GM18870 (cell line): ENCODE results near the gene LGALS3BP.

Experiments
- ATAC-seq: cut with Tn5 transposase; IDR thresholded peaks from one replicate; pipeline ENCODE4 v1.9.1; 2021; ENCODE audit warnings: moderate library complexity; ENCODE audit not compliant: unreplicated experiment

The LGALS3BP gene

DNA sequence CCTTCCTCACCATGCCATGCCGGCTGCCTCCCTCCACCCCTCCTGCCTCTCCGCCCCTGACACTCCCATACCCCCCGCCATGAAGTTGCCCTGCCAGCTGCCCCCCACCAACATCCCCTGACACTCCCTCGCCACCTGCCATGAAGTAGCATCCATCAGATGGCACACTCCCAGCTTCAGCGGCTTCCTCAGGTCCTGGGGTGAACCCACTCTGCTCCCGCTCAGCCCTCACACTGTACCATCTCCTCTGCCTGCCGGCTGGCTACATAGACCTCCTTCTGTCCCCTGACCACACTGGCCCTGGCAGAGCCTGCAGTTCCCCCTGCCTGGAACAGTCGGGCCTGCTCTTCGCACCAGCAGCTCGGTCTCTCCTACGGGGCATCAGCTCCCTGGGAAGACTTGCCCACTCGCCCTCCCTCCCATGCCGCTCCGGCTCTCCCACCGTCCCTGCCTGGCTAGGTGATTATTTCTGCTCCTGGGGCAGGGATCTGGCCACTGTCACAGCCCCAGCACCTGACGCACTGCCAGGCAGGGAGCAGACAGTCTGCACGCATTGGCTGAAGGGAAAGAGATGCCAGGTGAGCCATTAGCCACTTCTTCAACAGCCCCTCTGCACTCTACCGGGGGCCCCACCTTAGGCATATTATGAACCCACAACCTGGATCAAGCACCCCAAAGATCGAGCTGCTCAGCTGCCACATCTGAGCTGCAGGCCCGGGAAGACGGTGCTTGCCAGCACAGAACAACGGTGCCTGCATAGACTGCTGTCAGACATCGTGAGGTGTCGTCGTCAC is 20.9 kb upstream of the LGALS3BP start:
- ATAC-seq = no peak

- ATAC-seq = no peak
These were observed 20.2 kb upstream of the LGALS3BP start for GRCh38 chr17:78999947-79000395.

GRCh38 chr17:78999056-78999768 is 19.5 kb upstream of the LGALS3BP start:
- no peak for ATAC-seq

GRCh38 chr17:78998311-78999055 is 18.8 kb upstream of the LGALS3BP start:
- no peak for ATAC-seq

DNA sequence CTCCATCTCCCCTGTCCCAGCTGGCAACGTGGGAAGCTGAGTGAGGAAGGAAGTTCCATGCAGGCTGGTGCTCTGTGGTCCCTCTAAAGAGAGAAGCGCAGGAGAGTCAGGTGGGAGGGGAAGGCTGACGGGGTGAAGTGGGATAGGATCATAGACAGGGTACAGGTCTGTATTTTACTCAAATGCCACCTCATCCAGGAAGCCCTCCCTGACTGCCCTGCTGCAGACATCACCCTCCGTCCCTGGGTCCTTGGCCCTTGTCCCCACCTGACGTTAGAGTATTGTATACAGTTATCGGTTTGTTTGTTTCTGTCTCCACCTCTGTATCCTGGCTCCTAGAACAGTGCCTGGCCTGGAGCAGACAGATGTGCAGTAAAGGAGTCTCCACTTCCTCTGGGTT is 18.2 kb upstream of the LGALS3BP start:
- ATAC-seq = no peak

- ATAC-seq = no peak
These were observed 17.6 kb upstream of the LGALS3BP start for GRCh38 chr17:78997231-78997741.

DNA sequence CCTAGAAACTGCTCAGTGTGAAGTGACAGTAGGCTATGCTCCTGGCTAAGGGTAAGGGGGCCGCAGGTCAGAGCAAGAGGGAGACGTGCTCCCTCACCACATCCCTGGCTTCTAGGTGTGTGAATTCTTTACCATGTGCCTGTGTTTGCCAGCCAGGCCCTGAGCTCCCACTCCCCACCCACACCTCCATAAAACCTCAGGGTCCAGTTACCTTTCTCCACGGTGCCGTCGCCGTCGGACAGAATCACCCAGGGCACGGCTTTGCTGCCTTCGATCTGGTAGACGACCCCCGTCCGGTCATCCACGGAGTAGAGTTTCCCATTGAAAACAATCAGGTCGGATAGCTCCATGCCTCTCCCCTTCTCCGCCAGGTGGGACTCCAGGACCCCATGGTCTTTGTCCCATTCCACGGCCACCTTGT is 17.1 kb upstream of the LGALS3BP start:
- no peak for ATAC-seq

- no peak for ATAC-seq
These were observed 16.2 kb upstream of the LGALS3BP start for GRCh38 chr17:78995761-78996451.

DNA sequence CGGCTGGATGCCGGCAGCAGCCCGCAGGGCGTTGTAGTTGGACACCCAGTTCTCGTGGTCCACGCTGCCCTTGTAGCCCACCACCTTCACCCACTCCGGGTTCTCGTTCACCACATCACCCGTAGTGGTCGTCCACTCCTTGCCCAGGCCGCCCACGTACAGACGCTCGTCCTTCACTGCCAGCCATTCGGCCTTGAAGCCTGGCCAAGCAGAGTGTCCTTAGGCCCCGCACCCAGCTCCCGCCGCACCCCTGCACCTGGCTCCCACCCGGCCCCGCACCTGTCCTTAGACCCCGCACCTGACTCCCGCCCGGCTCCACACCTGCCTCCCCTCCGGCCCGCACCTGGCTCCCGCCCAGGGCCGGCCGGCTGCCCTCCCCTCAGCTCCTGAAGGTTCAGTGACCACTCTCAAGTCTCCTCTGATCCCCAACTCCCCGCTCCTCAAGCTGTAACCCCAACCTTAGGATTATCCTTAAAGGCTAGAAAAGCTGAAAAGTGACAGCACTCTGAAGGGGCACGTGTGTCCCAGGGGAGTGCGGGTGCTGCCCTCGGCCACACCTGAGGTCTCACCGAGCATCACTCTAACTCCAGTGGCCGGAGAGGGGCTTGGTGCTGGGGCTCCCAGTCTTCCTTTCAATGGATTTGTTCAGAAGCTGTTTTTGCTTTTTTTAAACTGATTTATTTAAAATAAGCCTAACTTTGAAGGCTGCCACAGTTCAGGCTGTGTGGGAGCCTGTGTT is 15.5 kb upstream of the LGALS3BP start:
- ATAC-seq = no peak

- ATAC-seq = no peak
These were observed 14.4 kb upstream of the LGALS3BP start for GRCh38 chr17:78993981-78994671.

GRCh38 chr17:78993241-78993956 is 13.7 kb upstream of the LGALS3BP start:
- no peak for ATAC-seq

DNA sequence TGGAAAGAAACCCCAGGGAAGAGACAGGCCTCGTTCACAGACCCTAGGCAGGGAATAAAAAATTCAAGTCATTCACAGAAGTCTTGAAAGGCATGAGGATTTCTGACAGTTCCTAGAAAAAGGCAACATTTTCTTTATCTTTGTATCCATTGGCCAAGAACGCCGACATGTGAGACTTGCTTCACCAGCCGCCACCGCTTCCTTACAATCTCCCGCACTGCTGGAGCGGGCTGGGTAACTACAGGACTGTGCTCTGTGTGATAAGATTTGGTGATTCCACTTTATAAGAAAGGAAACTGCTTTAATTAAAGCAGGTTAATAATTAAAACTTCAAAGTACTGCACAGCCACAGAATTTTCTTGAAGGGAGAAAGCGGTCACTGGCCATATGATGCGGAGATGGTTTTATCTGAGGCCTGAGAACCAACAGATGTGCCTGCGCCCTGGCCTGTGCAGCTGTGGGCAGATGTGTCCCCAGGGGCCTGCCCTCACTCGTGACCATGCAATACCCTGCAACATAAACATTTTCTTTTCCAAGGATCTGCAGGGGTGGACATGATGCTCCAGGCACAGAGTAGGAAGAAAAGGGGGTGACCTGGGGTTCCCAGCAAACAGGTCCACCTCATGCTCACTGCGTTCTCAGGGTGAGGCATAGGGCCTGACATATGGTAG is 13.0 kb upstream of the LGALS3BP start:
- ATAC-seq = no peak

DNA sequence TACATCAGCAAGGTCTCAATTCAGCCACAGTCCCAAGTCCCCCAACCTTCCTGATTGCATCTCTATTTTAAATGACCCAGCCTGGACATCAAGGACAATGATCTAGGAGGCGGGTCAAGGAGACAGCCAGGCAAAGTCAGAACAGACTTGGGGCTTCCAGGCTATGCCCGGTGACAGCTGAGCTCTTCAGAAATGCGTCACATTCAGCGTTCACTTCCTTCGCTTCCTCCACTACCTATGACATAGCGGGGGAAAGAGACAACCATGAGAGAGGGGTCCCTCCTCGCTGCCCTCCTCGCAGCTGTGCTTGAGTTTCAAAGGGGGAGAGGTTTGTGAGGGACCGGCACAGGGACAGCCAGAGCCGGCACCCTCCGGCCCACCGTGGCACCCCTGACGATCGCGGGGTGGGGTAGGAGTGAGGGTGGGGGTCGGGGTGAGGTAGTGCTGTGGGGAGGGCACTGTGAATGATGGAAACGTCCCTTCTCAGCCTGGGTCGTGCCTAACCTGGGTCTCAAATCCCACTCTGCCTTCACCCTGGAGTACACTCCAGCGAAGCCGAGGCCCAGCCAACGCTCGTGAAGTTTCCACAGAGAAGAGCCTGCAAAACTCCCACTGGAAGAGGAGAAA is 12.3 kb upstream of the LGALS3BP start:
- no peak for ATAC-seq

- no peak for ATAC-seq
These were observed 11.5 kb upstream of the LGALS3BP start for GRCh38 chr17:78991017-78991738.

DNA sequence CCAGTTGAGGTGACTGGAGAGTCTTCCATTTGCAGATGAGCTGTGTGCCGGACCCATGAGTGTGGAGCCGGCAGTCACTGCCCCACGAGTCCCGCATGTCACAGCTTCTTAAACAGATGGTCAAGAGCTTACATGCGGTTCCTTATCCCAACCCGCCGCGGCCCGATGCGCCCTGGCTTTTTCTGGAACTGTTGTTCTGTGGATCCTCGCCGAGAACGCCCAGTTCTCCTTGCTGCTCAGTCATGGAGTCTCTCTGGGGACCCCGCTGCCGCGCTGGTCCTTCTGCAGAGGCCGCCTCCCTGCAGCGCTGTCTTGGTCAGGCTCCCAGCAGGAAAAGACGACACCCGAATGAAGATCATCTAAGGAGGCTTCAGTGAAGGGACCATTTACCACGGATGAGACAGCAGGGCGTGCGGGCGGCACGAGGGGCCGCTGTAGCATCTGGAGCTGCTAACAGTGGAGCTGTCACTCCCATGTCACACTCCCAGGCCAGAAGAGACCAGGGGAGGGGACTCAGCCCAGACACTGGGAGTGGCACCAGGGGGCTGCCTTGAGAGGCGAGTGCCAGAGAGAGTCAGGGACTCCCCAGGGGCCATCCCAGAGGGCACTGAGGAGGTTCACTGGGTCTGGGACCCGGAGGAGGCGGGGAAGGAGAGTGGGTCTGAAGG is 10.8 kb upstream of the LGALS3BP start:
- no peak for ATAC-seq

GRCh38 chr17:78988152-78988551 is 8.4 kb upstream of the LGALS3BP start:
- no peak for ATAC-seq
